GM23338 (cell line): ENCODE results near the gene IFT43. TPM values are rescaled to one million over a fixed set of nuclear protein-coding genes. Genes with fewer than 3 reads are reported as not detected.

Experiments
- ATAC-seq: fragments of 200-7000 bp; cut with Tn5 transposase; 3 replicates; pipeline ENCODE4 v1.9.1; 2020
- DNase-seq: peaks from one replicate; pipeline ENCODE4 v3.0.0-alpha.2; 2015; ENCODE audit warnings: low spot score
- H2AFZ ChIP-seq: fragments of 200-600 bp; sonication (generic); 2 replicates; pipeline ENCODE4 v1.8.0; 2016; ENCODE audit warnings: antibody characterized with exemption, mild to moderate bottlenecking, moderate library complexity
- H3F3A ChIP-seq: fragments of 200-600 bp; sonication (generic); replicated peaks from 2 replicates; pipeline ENCODE4 v1.8.0; 2017; ENCODE audit warnings: antibody characterized with exemption, mixed run types, low read depth
- H3K27ac ChIP-seq: fragments of 200-600 bp; sonication (generic); 2 replicates; pipeline ENCODE4 v1.6.1; 2016; ENCODE audit warnings: low read depth
- H3K27me3 ChIP-seq: fragments of 200-600 bp; sonication (generic); 2 replicates; pipeline ENCODE4 v1.8.0; 2016; ENCODE audit warnings: mild to moderate bottlenecking, mixed run types, moderate library complexity; ENCODE audit not compliant: insufficient read depth
- H3K36me3 ChIP-seq: fragments of 200-600 bp; sonication (generic); 2 replicates; pipeline ENCODE4 v1.8.0; 2016; ENCODE audit warnings: mild to moderate bottlenecking; ENCODE audit not compliant: insufficient read depth
- H3K4me1 ChIP-seq: fragments of 200-600 bp; sonication (generic); 2 replicates; pipeline ENCODE4 v1.8.0; 2016; ENCODE audit warnings: mild to moderate bottlenecking, moderate library complexity; ENCODE audit not compliant: insufficient read depth
- H3K4me2 ChIP-seq: fragments of 200-600 bp; sonication (generic); 2 replicates; pipeline ENCODE4 v1.7.1; 2017; ENCODE audit warnings: mixed run types
- H3K4me3 ChIP-seq: fragments of 200-600 bp; sonication (generic); 2 replicates; pipeline ENCODE4 v1.6.1; 2016; ENCODE audit warnings: mixed run types
- H3K79me2 ChIP-seq: fragments of 200-600 bp; sonication (generic); replicated peaks from 2 replicates; pipeline ENCODE4 v1.8.0; 2017; ENCODE audit warnings: mild to moderate bottlenecking; ENCODE audit not compliant: insufficient read depth
- H3K9me2 ChIP-seq: fragments of 200-600 bp; sonication (generic); 2 replicates; pipeline ENCODE4 v1.8.0; 2017; ENCODE audit not compliant: insufficient read depth
- H4K20me1 ChIP-seq: fragments of 200-600 bp; sonication (generic); replicated peaks from 2 replicates; pipeline ENCODE4 v1.8.0; 2017; ENCODE audit warnings: mild to moderate bottlenecking; ENCODE audit not compliant: insufficient read depth
- H3K27ac Mint-ChIP-seq: 2 replicates; pipeline ENCODE4 v1.8.0; 2020; ENCODE audit warnings: inconsistent platforms, mild to moderate bottlenecking, moderate library complexity, mixed read lengths
- H3K27me3 Mint-ChIP-seq: 3 replicates; pipeline ENCODE4 v1.8.0; 2022; ENCODE audit warnings: low read depth, mild to moderate bottlenecking, moderate library complexity, mixed read lengths, inconsistent platforms; ENCODE audit not compliant: insufficient read depth, poor library complexity
- H3K36me3 Mint-ChIP-seq: 3 replicates; pipeline ENCODE4 v1.8.0; 2021; ENCODE audit warnings: low read depth, mild to moderate bottlenecking, inconsistent platforms, moderate library complexity, mixed read lengths
- H3K4me1 Mint-ChIP-seq: 3 replicates; pipeline ENCODE4 v1.8.0; 2020; ENCODE audit warnings: mild to moderate bottlenecking, inconsistent platforms, mixed read lengths
- H3K4me3 Mint-ChIP-seq: 3 replicates; pipeline ENCODE4 v1.8.0; 2021; ENCODE audit warnings: moderate library complexity, mild to moderate bottlenecking, inconsistent platforms, mixed read lengths
- H3K9me3 Mint-ChIP-seq: 3 replicates; pipeline ENCODE4 v1.8.0; 2020; ENCODE audit warnings: moderate library complexity, mild to moderate bottlenecking, inconsistent platforms, mixed read lengths
- CREB1 ChIP-seq: fragments of 250-450 bp; sonication (Bioruptor Pico); IDR thresholded peaks from 2 replicates; pipeline ENCODE4 v1.5.0; 2020; ENCODE audit warnings: low read depth, mild to moderate bottlenecking, moderate library complexity
- EZH2 ChIP-seq: fragments of 200-600 bp; sonication (generic); IDR thresholded peaks from one replicate; pipeline ENCODE4 v1.8.0; 2017; ENCODE audit warnings: antibody characterized with exemption, mild to moderate bottlenecking, low read depth; ENCODE audit not compliant: unreplicated experiment
- JUNB ChIP-seq: IDR thresholded peaks from one replicate; pipeline ENCODE4 v1.6.1; 2016; ENCODE audit warnings: antibody characterized with exemption; ENCODE audit not compliant: unreplicated experiment
- NANOG ChIP-seq: IDR thresholded peaks from 2 replicates; pipeline ENCODE4 v1.6.1; 2016; ENCODE audit warnings: antibody characterized with exemption, borderline replicate concordance
- POLR2AphosphoS5 ChIP-seq: IDR thresholded peaks from 2 replicates; pipeline ENCODE4 v1.6.1; 2016; ENCODE audit warnings: antibody characterized with exemption, low read depth
- STAT1 ChIP-seq: IDR thresholded peaks from one replicate; pipeline ENCODE4 v1.6.1; 2016; ENCODE audit warnings: antibody characterized with exemption; ENCODE audit not compliant: unreplicated experiment
- ZNF114 ChIP-seq: fragments of 250-450 bp; sonication (Bioruptor Pico); IDR thresholded peaks from 2 replicates; pipeline ENCODE4 v1.5.0; 2020; ENCODE audit warnings: mild to moderate bottlenecking, moderate library complexity
- ZNF331 ChIP-seq: fragments of 250-450 bp; sonication (Bioruptor Pico); IDR thresholded peaks from 2 replicates; pipeline ENCODE4 v1.5.0; 2020; ENCODE audit warnings: low read depth, mild to moderate bottlenecking, moderate library complexity
- polyA plus RNA-seq: library from polyadenylated mRNA; unstranded; fragments of >200 nt; fragmentation: Nextera tagmentation; extraction: Ambion mirVana; gene quantifications from 2 replicates; pipeline ENCODE4 v1.2.1, GENCODE V29; 2016
- total RNA-seq: library from RNA; depleted of rRNA; stranded (reverse); fragments of >200 nt; shearing (Covaris generic); gene quantifications from 2 replicates; pipeline ENCODE4 v1.2.3, GENCODE V29; 2014
- TF ChIP-seq, protein P1 (sequence below), 2 experiments: fragments of 200-600 bp in 1 of 2; sonication (generic) in 1 of 2; conservative IDR thresholded peaks; 2 replicates each; pipeline versions ENCODE4 v1.5.1 to v1.6.1; 2016 to 2017; ENCODE audit warnings: antibody characterized with exemption in 2 of 2, low read depth in 2 of 2, mild to moderate bottlenecking in 2 of 2, moderate library complexity in 1 of 2
- TF ChIP-seq, protein P2 (sequence below): fragments of 250-450 bp; sonication (Bioruptor Pico); IDR thresholded peaks from 2 replicates; pipeline ENCODE4 v1.5.0; 2020; ENCODE audit warnings: mild to moderate bottlenecking, moderate library complexity
- TF ChIP-seq, protein P3 (sequence below): IDR thresholded peaks from 2 replicates; pipeline ENCODE4 v1.6.1; 2016; ENCODE audit warnings: antibody characterized with exemption

Gene IFT43
- total and polyA plus RNA-seq, 2 experiments from 2014 or later, result 21.5 to 43.1 TPM

DNA sequence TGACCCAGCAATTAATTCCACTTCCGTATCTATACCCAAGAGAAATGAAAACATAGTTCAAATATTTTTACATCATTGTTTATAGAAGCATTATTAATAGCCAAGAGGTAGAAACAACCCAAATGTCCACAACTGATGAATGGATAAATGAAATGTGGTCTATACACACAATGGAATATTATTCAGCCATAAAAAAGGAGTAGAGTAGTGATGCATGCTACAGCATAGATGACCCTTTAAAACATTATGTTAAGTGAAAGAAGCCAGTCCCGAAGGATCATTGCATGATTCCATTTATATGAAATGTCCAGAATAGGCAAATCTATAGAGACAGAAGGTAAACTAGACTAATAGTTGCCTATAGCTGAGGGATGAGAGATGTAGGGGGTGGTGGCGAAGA lies 33.1 kb upstream of the IFT43 start:
- Histone ChIP-seq H3K27ac (no peak overlapping the region), H3K9me2 (no peaks in the 10 kb centered on the region), H3K4me1 (no peaks in the 10 kb centered on the region), H3K36me3 (no peaks in the 10 kb centered on the region), H3K79me2 (no peaks in the 10 kb centered on the region), H3K4me3 (no peak overlapping the region), H3K4me2 (no peak overlapping the region), H3K27me3 (no peaks in the 10 kb centered on the region), H2AFZ (no peak overlapping the region), H4K20me1 (no peaks in the 10 kb centered on the region), H3F3A (no peaks in the 10 kb centered on the region)
- DNase-seq, result no peak
- no peak for ATAC-seq
- Mint-ChIP-seq H3K4me3 (no peak overlapping the region), H3K9me3 (no peaks in the 10 kb centered on the region), H3K27me3 (peaks cover 4% of the 10 kb centered on the region), H3K27ac (no peak overlapping the region), H3K36me3 (peaks cover 8% of the 10 kb centered on the region; the same call in 1 of the 3 replicates), H3K4me1 (peaks cover 2% of the 10 kb centered on the region; the same call in 2 of the 3 replicates)
- TF ChIP-seq EZH2, result no peak
- no peak for TF ChIP-seq ZNF114 (CRISPR knock-in tag)
- TF ChIP-seq CREB1 (CRISPR knock-in tag), result no peak
- TF ChIP-seq STAT1, result no peak
- TF ChIP-seq NANOG, result no peak

DNA sequence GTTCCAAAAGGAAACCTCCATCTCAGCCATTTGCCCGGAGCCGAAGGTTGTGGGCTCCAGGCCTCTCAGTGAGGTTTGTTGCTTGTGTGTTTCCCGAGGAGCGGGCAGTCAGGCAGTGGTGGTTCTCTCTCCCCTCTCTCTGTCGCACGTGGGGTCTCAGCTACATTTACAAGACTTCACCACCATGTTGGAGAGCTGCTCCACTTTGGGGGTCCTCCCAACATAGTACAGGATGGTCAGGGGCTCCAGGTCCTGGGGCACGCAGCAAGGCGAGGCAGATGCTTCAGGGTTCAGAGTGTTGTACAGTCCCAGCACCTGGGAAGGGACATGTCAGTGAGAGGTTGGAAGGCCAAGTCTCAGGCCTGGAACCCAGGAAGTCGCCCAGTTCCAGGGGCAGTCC lies 26.5 kb upstream of the IFT43 start:
- no peak overlapping the region for H3K4me3 ChIP-seq
- Mint-ChIP-seq H3K9me3 (no peaks in the 10 kb centered on the region), H3K36me3 (no peaks in the 10 kb centered on the region), H3K4me1 (peaks cover 6% of the 10 kb centered on the region), H3K27me3 (no peaks in the 10 kb centered on the region), H3K27ac (no peak overlapping the region), H3K4me3 (no peak overlapping the region)
- no peak overlapping the region for H2AFZ ChIP-seq
- H3K27me3 ChIP-seq, result no peaks in the 10 kb centered on the region
- H3K27ac ChIP-seq, result no peak overlapping the region
- no peaks in the 10 kb centered on the region for H3K4me1 ChIP-seq
- H3F3A ChIP-seq, result no peaks in the 10 kb centered on the region
- no peak for DNase-seq
- H3K9me2 ChIP-seq, result peaks cover 5% of the 10 kb centered on the region; the same call in 1 of the 2 replicates
- H3K79me2 ChIP-seq, result no peaks in the 10 kb centered on the region
- no peaks in the 10 kb centered on the region for H4K20me1 ChIP-seq
- H3K4me2 ChIP-seq, result no peak overlapping the region
- TF ChIP-seq CREB1 (CRISPR knock-in tag) (no peak), STAT1 (no peak), POLR2AphosphoS5 (no peak), ZNF331 (no peak), EZH2 (no peak), ZNF114 (CRISPR knock-in tag) (no peak), JUNB (no peak)
- TF ChIP-seq, protein P1, sequence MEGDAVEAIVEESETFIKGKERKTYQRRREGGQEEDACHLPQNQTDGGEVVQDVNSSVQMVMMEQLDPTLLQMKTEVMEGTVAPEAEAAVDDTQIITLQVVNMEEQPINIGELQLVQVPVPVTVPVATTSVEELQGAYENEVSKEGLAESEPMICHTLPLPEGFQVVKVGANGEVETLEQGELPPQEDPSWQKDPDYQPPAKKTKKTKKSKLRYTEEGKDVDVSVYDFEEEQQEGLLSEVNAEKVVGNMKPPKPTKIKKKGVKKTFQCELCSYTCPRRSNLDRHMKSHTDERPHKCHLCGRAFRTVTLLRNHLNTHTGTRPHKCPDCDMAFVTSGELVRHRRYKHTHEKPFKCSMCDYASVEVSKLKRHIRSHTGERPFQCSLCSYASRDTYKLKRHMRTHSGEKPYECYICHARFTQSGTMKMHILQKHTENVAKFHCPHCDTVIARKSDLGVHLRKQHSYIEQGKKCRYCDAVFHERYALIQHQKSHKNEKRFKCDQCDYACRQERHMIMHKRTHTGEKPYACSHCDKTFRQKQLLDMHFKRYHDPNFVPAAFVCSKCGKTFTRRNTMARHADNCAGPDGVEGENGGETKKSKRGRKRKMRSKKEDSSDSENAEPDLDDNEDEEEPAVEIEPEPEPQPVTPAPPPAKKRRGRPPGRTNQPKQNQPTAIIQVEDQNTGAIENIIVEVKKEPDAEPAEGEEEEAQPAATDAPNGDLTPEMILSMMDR (conservative IDR thresholded peaks at IDR 0.05; ENCODE audit: low read depth in 2 of 2), result no peak
- TF ChIP-seq, protein P2, sequence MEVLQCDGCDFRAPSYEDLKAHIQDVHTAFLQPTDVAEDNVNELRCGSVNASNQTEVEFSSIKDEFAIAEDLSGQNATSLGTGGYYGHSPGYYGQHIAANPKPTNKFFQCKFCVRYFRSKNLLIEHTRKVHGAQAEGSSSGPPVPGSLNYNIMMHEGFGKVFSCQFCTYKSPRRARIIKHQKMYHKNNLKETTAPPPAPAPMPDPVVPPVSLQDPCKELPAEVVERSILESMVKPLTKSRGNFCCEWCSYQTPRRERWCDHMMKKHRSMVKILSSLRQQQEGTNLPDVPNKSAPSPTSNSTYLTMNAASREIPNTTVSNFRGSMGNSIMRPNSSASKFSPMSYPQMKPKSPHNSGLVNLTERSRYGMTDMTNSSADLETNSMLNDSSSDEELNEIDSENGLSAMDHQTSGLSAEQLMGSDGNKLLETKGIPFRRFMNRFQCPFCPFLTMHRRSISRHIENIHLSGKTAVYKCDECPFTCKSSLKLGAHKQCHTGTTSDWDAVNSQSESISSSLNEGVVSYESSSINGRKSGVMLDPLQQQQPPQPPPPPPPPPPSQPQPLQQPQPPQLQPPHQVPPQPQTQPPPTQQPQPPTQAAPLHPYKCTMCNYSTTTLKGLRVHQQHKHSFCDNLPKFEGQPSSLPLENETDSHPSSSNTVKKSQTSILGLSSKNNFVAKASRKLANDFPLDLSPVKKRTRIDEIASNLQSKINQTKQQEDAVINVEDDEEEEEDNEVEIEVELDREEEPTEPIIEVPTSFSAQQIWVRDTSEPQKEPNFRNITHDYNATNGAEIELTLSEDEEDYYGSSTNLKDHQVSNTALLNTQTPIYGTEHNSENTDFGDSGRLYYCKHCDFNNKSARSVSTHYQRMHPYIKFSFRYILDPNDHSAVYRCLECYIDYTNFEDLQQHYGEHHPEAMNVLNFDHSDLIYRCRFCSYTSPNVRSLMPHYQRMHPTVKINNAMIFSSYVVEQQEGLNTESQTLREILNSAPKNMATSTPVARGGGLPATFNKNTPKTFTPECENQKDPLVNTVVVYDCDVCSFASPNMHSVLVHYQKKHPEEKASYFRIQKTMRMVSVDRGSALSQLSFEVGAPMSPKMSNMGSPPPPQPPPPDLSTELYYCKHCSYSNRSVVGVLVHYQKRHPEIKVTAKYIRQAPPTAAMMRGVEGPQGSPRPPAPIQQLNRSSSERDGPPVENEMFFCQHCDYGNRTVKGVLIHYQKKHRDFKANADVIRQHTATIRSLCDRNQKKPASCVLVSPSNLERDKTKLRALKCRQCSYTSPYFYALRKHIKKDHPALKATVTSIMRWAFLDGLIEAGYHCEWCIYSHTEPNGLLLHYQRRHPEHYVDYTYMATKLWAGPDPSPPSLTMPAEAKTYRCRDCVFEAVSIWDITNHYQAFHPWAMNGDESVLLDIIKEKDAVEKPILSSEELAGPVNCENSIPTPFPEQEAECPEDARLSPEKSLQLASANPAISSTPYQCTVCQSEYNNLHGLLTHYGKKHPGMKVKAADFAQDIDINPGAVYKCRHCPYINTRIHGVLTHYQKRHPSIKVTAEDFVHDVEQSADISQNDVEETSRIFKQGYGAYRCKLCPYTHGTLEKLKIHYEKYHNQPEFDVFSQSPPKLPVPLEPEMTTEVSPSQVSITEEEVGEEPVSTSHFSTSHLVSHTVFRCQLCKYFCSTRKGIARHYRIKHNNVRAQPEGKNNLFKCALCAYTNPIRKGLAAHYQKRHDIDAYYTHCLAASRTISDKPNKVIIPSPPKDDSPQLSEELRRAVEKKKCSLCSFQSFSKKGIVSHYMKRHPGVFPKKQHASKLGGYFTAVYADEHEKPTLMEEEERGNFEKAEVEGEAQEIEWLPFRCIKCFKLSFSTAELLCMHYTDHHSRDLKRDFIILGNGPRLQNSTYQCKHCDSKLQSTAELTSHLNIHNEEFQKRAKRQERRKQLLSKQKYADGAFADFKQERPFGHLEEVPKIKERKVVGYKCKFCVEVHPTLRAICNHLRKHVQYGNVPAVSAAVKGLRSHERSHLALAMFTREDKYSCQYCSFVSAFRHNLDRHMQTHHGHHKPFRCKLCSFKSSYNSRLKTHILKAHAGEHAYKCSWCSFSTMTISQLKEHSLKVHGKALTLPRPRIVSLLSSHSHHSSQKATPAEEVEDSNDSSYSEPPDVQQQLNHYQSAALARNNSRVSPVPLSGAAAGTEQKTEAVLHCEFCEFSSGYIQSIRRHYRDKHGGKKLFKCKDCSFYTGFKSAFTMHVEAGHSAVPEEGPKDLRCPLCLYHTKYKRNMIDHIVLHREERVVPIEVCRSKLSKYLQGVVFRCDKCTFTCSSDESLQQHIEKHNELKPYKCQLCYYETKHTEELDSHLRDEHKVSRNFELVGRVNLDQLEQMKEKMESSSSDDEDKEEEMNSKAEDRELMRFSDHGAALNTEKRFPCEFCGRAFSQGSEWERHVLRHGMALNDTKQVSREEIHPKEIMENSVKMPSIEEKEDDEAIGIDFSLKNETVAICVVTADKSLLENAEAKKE (CRISPR knock-in tag), result no peak
- TF ChIP-seq, protein P3, sequence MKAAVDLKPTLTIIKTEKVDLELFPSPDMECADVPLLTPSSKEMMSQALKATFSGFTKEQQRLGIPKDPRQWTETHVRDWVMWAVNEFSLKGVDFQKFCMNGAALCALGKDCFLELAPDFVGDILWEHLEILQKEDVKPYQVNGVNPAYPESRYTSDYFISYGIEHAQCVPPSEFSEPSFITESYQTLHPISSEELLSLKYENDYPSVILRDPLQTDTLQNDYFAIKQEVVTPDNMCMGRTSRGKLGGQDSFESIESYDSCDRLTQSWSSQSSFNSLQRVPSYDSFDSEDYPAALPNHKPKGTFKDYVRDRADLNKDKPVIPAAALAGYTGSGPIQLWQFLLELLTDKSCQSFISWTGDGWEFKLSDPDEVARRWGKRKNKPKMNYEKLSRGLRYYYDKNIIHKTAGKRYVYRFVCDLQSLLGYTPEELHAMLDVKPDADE, result no peak
- H3K36me3 ChIP-seq, result no peaks in the 10 kb centered on the region
- ATAC-seq, result no peak
